HepG2 (cell line): ENCODE measurements around the gene ZNF254. TPM values are rescaled to one million over a fixed set of nuclear protein-coding genes. Genes with fewer than 3 reads are reported as not detected.

Experiments used
- ATF1 ChIP-seq: IDR thresholded peaks from 2 replicates; pipeline ENCODE4 v1.6.1; 2016; ENCODE audit warnings: mild to moderate bottlenecking, control low read depth
- BCL6 ChIP-seq: IDR thresholded peaks from 2 replicates; pipeline ENCODE4 v1.6.1; 2016; ENCODE audit warnings: missing genetic modification reagents, missing compliant biosample characterization
- BCLAF1 ChIP-seq: fragments of 450-650 bp; IDR thresholded peaks from 2 replicates; pipeline ENCODE4 v1.6.1; 2017; ENCODE audit warnings: mild to moderate bottlenecking
- FOXO1 ChIP-seq: sonication (generic); formaldehyde crosslinking; IDR thresholded peaks from 2 replicates; pipeline ENCODE4 v1.4.0; 2020; ENCODE audit warnings: missing genetic modification reagents
- GMEB2 ChIP-seq: IDR thresholded peaks from 2 replicates; pipeline ENCODE4 v1.6.1; 2016; ENCODE audit warnings: missing biosample characterization, missing genetic modification reagents, low read depth
- HIC2 ChIP-seq: sonication (generic); formaldehyde crosslinking; IDR thresholded peaks from 2 replicates; pipeline ENCODE4 v1.9.0; 2022; ENCODE audit warnings: low read depth, missing genetic modification reagents
- HNRNPUL1 ChIP-seq: fragments of 200-400 bp; formaldehyde crosslinking; IDR thresholded peaks from 2 replicates; pipeline ENCODE4 v1.6.1; 2017; ENCODE audit warnings: low read depth, mild to moderate bottlenecking, low read length, moderate library complexity
- POGK ChIP-seq: sonication (generic); formaldehyde crosslinking; conservative IDR thresholded peaks from 2 replicates; pipeline ENCODE4 v1.8.0; 2022; ENCODE audit warnings: mild to moderate bottlenecking, moderate library complexity, missing genetic modification reagents
- RORA ChIP-seq: sonication (generic); formaldehyde crosslinking; IDR thresholded peaks from 2 replicates; pipeline ENCODE4 v1.5.0; 2020; ENCODE audit warnings: mild to moderate bottlenecking, missing genetic modification reagents, moderate library complexity
- ZHX1 ChIP-seq: sonication (generic); formaldehyde crosslinking; IDR thresholded peaks from 2 replicates; pipeline ENCODE4 v1.8.1; 2022; ENCODE audit warnings: low read depth, mild to moderate bottlenecking, missing genetic modification reagents
- ZNF33A ChIP-seq: sonication (generic); formaldehyde crosslinking; IDR thresholded peaks from 2 replicates; pipeline ENCODE4 v1.5.1; 2020; ENCODE audit warnings: missing genetic modification reagents, mild to moderate bottlenecking, moderate library complexity, borderline replicate concordance
- ZNF543 ChIP-seq: sonication (generic); formaldehyde crosslinking; IDR thresholded peaks from 2 replicates; pipeline ENCODE4 v1.4.0; 2020; ENCODE audit warnings: mild to moderate bottlenecking, missing genetic modification reagents
- ZNF570 ChIP-seq: sonication (generic); formaldehyde crosslinking; IDR thresholded peaks from 2 replicates; pipeline ENCODE4 v1.4.0; 2020; ENCODE audit warnings: mild to moderate bottlenecking, missing genetic modification reagents, borderline replicate concordance
- ZNF580 ChIP-seq: IDR thresholded peaks from 2 replicates; pipeline ENCODE4 v1.6.1; 2016; ENCODE audit warnings: low read depth, borderline replicate concordance
- ZNF598 ChIP-seq: sonication (generic); formaldehyde crosslinking; IDR thresholded peaks from 2 replicates; pipeline ENCODE4 v1.5.1; 2020; ENCODE audit warnings: mild to moderate bottlenecking, missing genetic modification reagents, borderline replicate concordance
- ZNF691 ChIP-seq: sonication (generic); formaldehyde crosslinking; IDR thresholded peaks from 2 replicates; pipeline ENCODE4 v1.4.0; 2020; ENCODE audit warnings: missing genetic modification reagents, low read depth, mild to moderate bottlenecking, borderline replicate concordance
- polyA plus RNA-seq, 8 experiments: library from polyadenylated mRNA; depleted of rRNA in 3 of 8; stranded (reverse) in 7 of 8; unstranded in 1 of 8; fragments of >200 nt; fragmentation: Illumina TruSeq in 4 of 8; extraction: Trizol in 4 of 8; gene quantifications; 2 replicates each; pipeline versions ENCODE4 v1.2.1 to v1.2.3, GENCODE V29; 2011 to 2016; ENCODE audit warnings: low read depth in 4 of 8, missing spikeins in 1 of 8, mixed read lengths in 1 of 8; ENCODE audit not compliant: insufficient read depth in 1 of 8
- total RNA-seq, 5 experiments: library from RNA; depleted of rRNA; stranded (reverse); fragments of >200 nt; fragmentation: Illumina TruSeq; extraction: Trizol; gene quantifications; 2 replicates each; pipeline ENCODE4 v1.2.3, GENCODE V29; 2016; ENCODE audit warnings: low read depth in 1 of 5

ZNF254 gene
- total and polyA plus RNA-seq, 2 of the 13 experiments (the other 11 are each of a cell fraction or from before 2014, with no cell fraction given): 2.6 to 4.6 TPM

- TF ChIP-seq ZNF691 (CRISPR knock-in tag) (no peak), ZHX1 (CRISPR knock-in tag) (no peak), ZNF570 (CRISPR knock-in tag) (no peak), HIC2 (CRISPR knock-in tag) (no peak), FOXO1 (CRISPR knock-in tag) (peak; percentile 91; the same call in 1 of the 2 replicates), RORA (CRISPR knock-in tag) (no peak), ZNF580 (0 out of 2 replicates have a peak, but pooled peaks have one; percentile 56), GMEB2 (CRISPR knock-in tag) (no peak), HNRNPUL1 (no peak), BCLAF1 (no peak), ZNF598 (CRISPR knock-in tag) (no peak), ATF1 (CRISPR knock-in tag) (no peak), POGK (CRISPR knock-in tag) (no peak), BCL6 (CRISPR knock-in tag) (peak; percentile 98), ZNF543 (CRISPR knock-in tag) (no peak), ZNF33A (CRISPR knock-in tag) (no peak)
These were observed 53.1 kb downstream of the ZNF254 start (continued) for GRCh38 chr19:24140099-24140498.
